ENCODE results near the gene KDM7A. TPM values are rescaled to one million over a fixed set of nuclear protein-coding genes. Genes with fewer than 3 reads are reported as not detected.
"Not testable (repeated sequence)": the region's sequence is repeated elsewhere in the genome, so short reads cannot be mapped to it uniquely, and the experiment has no call there.

Gene KDM7A
- total and polyA plus RNA-seq, 2 experiments from 2014 or later, result 0.75 to 7.0 TPM

DNA sequence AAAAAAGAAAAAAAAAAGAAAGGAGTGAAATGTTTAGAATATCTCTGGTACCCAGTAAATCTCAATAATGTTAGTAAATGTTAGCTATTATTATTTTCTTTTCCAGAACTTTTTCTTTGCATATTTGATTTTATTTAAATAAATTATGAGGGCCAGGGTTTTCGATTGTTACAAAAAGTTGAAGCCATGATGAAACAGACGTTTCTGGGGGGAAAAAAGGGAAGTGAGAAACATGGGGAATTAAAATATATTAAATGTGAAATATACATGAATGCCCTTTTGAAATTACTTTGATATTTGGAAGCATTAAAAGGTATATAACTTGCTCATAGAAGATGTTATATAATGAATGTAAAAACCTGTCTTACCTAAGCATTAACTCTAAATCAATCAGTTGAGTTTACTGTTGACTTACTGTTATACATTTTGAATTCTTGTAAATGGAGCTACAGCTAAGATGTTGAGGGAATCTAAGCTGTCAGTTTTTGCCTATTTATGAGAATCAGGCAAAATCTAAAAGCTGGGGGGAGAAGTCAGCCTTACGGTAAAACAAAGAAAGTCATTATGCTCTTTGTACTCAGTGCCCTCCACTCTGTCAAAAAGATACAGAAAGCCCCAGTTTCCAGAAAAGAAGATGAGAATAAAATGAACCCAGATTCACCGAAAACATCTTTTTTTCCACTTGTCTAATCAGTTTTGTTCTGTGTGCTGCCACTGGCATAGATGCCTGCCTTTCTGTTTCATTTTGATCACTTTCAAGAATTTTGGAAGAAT, 30.0 kb upstream of the KDM7A start:
- Histone ChIP-seq H3K79me2 (no peaks in the 10 kb centered on the region), H3K4me3 (no peak overlapping the region), H3K36me3 (replicated peaks; ENCODE audit: insufficient read depth, low read depth) (no peaks in the 10 kb centered on the region), H4K20me1 (ENCODE audit: insufficient read depth, poor library complexity, severe bottlenecking) (no peaks in the 10 kb centered on the region), H3K9me2 (replicated peaks; ENCODE audit: insufficient read depth) (no peaks in the 10 kb centered on the region), H3K27ac (no peak overlapping the region), H3K9me3 (ENCODE audit: low read depth) (no peaks in the 10 kb centered on the region), H3K4me2 (no peak overlapping the region), H2AFZ (no peak overlapping the region), H3K4me1 (ENCODE audit: insufficient read depth) (no peaks in the 10 kb centered on the region), H3K27me3 (no peaks in the 10 kb centered on the region)
- 89% methylated on average over 4 of the region's 4 CpGs for WGBS (ENCODE audit: low lambda C conversion rate, missing lambda C conversion rate)
- TF ChIP-seq, protein P1, sequence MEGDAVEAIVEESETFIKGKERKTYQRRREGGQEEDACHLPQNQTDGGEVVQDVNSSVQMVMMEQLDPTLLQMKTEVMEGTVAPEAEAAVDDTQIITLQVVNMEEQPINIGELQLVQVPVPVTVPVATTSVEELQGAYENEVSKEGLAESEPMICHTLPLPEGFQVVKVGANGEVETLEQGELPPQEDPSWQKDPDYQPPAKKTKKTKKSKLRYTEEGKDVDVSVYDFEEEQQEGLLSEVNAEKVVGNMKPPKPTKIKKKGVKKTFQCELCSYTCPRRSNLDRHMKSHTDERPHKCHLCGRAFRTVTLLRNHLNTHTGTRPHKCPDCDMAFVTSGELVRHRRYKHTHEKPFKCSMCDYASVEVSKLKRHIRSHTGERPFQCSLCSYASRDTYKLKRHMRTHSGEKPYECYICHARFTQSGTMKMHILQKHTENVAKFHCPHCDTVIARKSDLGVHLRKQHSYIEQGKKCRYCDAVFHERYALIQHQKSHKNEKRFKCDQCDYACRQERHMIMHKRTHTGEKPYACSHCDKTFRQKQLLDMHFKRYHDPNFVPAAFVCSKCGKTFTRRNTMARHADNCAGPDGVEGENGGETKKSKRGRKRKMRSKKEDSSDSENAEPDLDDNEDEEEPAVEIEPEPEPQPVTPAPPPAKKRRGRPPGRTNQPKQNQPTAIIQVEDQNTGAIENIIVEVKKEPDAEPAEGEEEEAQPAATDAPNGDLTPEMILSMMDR (IDR thresholded peaks at IDR 0.05; ENCODE audit: poor library complexity), result no peak
- TF ChIP-seq EZH2phosphoT487 (IDR thresholded peaks at IDR 0.05; ENCODE audit: low read depth, severe bottlenecking, unreplicated experiment), result no peak
- no peak for TF ChIP-seq EZH2 (IDR thresholded peaks at IDR 0.05; ENCODE audit: borderline replicate concordance)
- no peak for DNase-seq (ENCODE audit: low spot score)

DNA sequence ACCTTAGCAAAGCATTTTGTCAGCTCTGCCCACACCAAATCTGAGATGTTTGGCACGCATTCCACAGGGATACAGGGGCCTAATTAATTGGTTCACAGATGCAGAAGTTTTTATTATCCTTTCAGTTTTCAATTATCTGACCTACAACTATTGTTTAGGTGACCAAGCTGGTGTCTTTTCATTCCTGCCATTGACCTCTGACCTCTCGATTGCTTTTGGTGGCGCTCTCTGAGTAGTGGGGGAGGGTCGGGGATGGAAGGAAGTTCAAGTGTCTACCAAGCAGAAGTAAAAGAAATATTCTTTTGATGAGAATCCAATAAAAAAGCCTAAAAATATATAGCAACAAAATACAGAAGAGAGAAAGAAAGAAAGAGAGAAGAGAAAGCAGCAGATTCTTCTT, 28.8 kb upstream of the KDM7A start:
- no peak overlapping the region for H3K4me3 ChIP-seq
- no peak for DNase-seq (ENCODE audit: low spot score)
- no peaks in the 10 kb centered on the region for H3K9me3 ChIP-seq (ENCODE audit: low read depth)
- TF ChIP-seq EZH2 (IDR thresholded peaks at IDR 0.05; ENCODE audit: borderline replicate concordance), result no peak
- TF ChIP-seq, protein P1 (IDR thresholded peaks at IDR 0.05; ENCODE audit: poor library complexity), result no peak
- TF ChIP-seq EZH2phosphoT487 (IDR thresholded peaks at IDR 0.05; ENCODE audit: low read depth, severe bottlenecking, unreplicated experiment), result no peak
- 66% methylated on average over 4 of the region's 4 CpGs for WGBS (ENCODE audit: low lambda C conversion rate, missing lambda C conversion rate)
- no peak overlapping the region for H3K27ac ChIP-seq
- H3K79me2 ChIP-seq, result no peaks in the 10 kb centered on the region
- no peaks in the 10 kb centered on the region for H3K36me3 ChIP-seq (replicated peaks; ENCODE audit: insufficient read depth, low read depth)
- H3K27me3 ChIP-seq, result no peaks in the 10 kb centered on the region
- H2AFZ ChIP-seq, result no peak overlapping the region
- H3K4me1 ChIP-seq (ENCODE audit: insufficient read depth), result no peaks in the 10 kb centered on the region
- no peak overlapping the region for H3K4me2 ChIP-seq
- no peaks in the 10 kb centered on the region for H3K9me2 ChIP-seq (replicated peaks; ENCODE audit: insufficient read depth)
- H4K20me1 ChIP-seq (ENCODE audit: insufficient read depth, poor library complexity, severe bottlenecking), result no peaks in the 10 kb centered on the region

DNA sequence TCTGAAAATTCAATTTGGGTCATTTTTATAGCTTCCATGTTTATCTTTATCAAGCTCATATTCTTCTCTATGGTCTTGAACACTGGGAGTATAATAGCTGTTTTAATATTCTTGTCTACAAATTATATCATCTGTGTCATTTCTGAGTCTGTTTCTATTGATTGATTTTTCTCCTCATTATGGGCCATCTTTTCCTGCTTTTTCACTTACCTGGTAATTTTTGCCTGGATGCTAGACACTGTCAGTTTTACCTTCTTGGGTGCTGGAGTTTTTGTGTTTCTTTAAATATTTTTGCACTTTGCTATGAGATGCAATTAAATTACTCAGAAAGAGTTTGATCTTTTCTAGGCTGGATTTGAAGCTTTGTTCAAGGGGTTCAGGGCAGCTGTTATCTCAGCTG, 26.8 kb upstream of the KDM7A start:
- Histone ChIP-seq H3K79me2 (no peaks in the 10 kb centered on the region), H3K4me3 (no peak overlapping the region), H4K20me1 (ENCODE audit: insufficient read depth, poor library complexity, severe bottlenecking) (no peaks in the 10 kb centered on the region), H3K27ac (no peak overlapping the region), H3K4me2 (no peak overlapping the region), H3K36me3 (replicated peaks; ENCODE audit: insufficient read depth, low read depth) (no peaks in the 10 kb centered on the region), H2AFZ (no peak overlapping the region), H3K9me2 (replicated peaks; ENCODE audit: insufficient read depth) (no peaks in the 10 kb centered on the region), H3K9me3 (ENCODE audit: low read depth) (no peaks in the 10 kb centered on the region), H3K4me1 (ENCODE audit: insufficient read depth) (no peaks in the 10 kb centered on the region), H3K27me3 (no peaks in the 10 kb centered on the region)
- TF ChIP-seq, protein P1 (IDR thresholded peaks at IDR 0.05; ENCODE audit: poor library complexity), result no peak
- TF ChIP-seq EZH2 (IDR thresholded peaks at IDR 0.05; ENCODE audit: borderline replicate concordance) (no peak), EZH2phosphoT487 (IDR thresholded peaks at IDR 0.05; ENCODE audit: low read depth, severe bottlenecking, unreplicated experiment) (no peak)
- no peak for DNase-seq (ENCODE audit: low spot score)

DNA sequence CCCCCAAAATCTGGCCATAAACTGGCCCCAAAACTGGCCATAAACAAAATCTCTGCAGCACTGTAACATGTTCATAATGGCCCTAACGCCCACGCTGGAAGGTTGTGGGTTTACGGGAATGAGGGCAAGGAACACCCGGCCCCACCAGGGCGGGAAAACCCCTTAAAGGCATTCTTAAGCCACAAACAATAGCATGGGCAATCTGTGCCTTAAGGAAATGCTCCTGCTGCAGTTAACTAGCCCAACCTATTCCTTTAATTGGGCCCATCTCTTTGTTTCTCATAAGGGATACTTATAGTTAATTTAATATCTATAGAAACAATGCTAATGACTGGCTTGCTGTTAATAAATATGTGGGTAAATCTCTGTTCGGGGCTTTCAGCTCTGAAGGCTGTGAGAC, 26.2 kb upstream of the KDM7A start:
- not testable (repeated sequence) for H3K36me3 ChIP-seq (replicated peaks; ENCODE audit: insufficient read depth, low read depth); H3K9me2 ChIP-seq (replicated peaks; ENCODE audit: insufficient read depth); H3K27ac ChIP-seq; H3K4me3 ChIP-seq; H4K20me1 ChIP-seq (ENCODE audit: insufficient read depth, poor library complexity, severe bottlenecking); H3K79me2 ChIP-seq; H3K9me3 ChIP-seq (ENCODE audit: low read depth); H3K27me3 ChIP-seq; H2AFZ ChIP-seq; H3K4me2 ChIP-seq; DNase-seq (ENCODE audit: low spot score); H3K4me1 ChIP-seq (ENCODE audit: insufficient read depth)
- 93% methylated on average over 6 of the region's 6 CpGs for whole genome bisulfite sequencing (ENCODE audit: low lambda C conversion rate, missing lambda C conversion rate)

Data from hepatocyte (in vitro differentiated cells).